GM18873 (cell line): ENCODE results near the gene ROBO1.

ENCODE experiments used
- ATAC-seq: cut with Tn5 transposase; IDR thresholded peaks from one replicate; pipeline ENCODE4 v1.9.1; 2021; ENCODE audit warnings: mild to moderate bottlenecking, moderate library complexity, moderate number of reproducible peaks; ENCODE audit not compliant: unreplicated experiment, low FRiP score

ROBO1 gene

DNA sequence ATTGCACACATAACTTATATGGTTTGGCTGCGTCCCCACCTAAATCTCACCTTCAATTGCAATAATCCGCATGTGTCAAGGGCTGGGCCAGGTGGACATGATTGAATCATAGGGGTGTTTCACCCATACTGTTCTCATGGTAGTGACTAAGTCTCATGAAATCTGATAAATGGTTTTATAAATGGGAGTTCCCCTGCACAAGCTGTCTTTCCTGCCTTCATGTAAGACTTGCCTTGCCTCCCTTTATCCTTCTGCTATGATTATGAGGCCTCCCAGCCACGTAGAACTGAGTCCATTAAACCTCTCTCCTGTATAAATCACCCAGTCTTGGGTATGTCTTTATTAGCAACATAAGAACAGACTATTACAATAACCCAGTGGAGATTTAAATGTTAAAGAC lies 653.9 kb downstream of the ROBO1 start:
- no peak for ATAC-seq

DNA sequence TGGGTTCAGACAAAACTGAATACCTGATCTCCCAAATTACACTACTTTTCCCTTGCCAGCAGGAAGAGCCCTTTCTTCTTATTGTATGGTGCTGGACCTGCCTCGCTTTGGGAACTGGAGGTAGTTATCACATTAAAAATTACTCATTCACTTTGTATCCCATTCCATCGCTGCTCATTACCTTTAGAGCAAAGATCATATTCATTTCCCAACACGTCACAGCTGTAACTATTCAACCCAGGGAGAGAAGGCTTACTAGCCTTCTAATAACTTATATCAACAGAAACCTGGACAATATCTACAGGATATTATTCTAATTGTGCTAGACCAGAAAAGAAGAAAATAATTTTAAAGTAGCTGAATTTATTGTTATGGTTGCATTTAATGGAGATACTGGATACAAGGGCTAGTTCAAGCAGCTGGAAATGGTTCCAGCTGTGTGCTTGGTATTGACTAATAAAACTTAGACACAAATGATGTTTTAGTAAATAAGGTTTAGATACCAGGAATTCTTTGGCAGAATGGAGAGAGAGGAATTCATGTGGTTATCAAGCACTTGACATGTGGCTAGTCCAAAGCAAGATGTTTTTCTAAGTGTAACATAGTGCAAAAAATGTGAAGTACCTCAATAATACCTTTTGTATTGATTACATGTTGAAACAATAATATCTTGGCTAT lies 656.3 kb downstream of the ROBO1 start:
- ATAC-seq: no peak

DNA sequence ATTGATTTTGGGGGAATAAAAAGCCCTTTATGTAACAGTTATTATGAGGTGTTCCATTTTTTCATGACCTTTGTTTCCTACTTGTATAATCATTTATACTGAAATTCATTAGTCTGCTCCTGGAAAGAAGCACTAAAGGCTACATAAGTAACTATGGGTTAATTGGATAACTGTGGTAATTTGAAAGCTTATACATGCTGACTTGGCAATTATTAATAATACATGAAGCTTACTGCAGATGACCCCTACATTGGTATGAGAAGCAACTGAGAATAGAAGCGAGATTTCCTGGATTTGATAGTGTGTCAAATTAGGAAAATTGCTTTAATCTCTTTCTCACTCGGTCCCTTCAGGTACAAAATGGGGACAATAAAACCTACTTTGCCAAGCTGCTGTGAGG lies 658.0 kb downstream of the ROBO1 start:
- ATAC-seq: no peak

- ATAC-seq: no peak
Observed at GRCh38 chr3:79103307-79103706, 664.5 kb downstream of the ROBO1 start.

GRCh38 chr3:79097964-79098660 lies 669.7 kb downstream of the ROBO1 start:
- no peak for ATAC-seq

- ATAC-seq: no peak
Observed at GRCh38 chr3:79094654-79095053, 673.1 kb downstream of the ROBO1 start.

DNA sequence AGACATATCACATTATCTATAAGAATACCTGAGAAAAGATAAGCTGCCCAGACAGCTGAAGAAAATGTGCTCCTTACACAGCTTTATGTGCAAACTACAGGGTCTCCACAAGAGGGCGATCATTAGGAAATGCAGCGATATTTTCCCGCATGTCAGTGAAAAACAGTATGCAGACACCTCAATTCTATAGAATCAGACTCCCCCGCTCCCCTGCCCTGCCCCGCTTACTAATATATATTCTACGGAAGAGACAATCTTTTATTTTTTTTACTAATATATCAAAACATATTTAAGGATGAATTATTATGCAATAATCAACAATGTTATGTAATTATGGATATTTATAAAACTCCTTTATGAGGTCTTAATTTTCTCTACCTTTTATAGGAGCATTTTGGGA lies 681.3 kb downstream of the ROBO1 start:
- ATAC-seq: peak; percentile 81

DNA sequence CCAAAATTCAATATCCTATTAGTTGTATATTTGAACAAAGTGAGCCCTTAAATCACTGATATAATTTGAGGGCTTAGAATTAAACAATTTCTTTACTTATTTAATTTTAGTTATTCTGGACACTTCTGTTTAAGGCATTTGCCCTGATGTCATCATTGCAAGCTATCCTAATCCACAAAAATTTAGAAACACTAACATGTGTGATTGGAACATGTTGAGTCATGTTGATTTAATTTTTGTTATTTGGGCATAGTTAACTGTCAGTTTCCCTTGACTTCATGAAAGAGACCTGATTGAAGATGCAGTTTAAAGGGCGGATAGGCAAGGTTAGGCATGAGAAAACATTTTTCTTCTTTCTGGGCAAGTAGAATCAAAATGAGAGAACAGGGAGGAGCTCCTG lies 682.6 kb downstream of the ROBO1 start:
- no peak for ATAC-seq

GRCh38 chr3:79081335-79081734 lies 686.5 kb downstream of the ROBO1 start:
- no peak for ATAC-seq

DNA sequence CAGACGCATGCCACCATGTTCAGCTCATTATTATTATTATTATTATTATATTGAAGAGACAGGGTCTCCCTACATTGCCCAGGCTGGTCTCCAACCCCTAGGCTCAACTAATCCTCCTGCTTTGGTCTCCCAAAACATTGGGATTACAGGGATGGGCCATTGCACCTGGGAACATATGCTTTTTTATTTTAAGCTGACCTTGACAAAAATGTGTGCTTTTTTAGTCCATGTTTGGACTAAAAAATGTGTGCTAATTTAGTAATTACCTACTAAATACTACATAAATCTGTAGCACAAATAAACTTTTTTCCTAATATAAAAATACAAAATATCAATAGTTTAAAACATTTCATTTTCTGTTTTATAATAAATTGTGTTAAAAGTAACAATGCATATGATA lies 693.2 kb downstream of the ROBO1 start:
- no peak for ATAC-seq

DNA sequence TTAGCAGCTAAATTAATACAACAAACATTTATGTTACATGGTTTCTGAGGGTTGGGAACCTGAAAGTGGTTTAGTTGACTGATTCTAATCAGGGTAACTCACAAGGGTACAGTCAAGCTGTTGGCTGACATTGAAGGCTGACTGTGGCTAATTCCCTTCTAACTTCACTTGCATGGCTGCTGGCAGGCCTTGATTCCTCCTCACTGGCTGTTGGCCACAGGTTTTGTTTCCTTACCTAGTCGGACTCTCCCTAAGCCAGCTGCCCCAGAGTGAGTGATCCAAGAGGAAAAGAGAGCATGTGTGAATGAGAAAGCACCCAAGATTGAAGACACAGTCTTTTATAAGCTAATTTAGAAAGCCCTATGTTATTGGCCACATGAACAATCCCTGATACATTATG lies 700.1 kb downstream of the ROBO1 start:
- ATAC-seq: no peak

DNA sequence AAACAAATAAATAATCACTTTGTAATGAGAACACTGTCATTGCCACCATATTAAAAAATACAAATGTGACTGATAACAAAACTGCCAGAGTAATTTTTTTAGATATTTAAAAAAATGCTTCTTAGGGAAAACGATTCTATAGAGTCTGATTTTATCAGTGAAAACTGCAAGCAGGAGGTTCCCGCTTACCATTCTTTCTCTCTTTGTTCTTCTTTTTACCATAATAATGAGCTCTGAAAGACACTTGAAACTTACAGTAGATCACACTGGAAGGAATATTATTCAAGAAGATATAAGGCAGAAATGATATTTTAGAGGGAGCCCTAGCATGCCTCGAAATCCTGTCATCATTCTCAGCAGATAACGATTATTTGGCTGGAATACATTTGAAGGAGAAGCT lies 701.3 kb downstream of the ROBO1 start:
- no peak for ATAC-seq

DNA sequence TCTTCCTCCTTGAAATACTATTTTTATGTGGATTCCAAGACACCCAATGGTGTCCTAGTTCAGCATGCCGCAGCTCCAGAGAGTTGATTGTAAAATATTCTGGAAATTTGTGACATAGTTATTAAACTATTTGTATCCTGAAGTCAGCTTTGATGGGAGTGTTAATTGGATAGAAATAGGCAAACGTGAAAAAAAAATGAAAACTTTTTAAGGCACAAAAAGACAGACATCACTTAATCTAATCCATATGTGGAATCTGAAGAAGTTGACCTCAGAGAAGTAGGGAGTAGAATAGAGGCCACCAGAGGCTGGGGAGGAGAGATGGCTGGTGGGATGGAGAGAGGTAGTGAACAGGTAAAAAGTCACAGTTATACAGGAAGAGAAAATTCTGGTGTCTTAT lies 704.2 kb downstream of the ROBO1 start:
- no peak for ATAC-seq

DNA sequence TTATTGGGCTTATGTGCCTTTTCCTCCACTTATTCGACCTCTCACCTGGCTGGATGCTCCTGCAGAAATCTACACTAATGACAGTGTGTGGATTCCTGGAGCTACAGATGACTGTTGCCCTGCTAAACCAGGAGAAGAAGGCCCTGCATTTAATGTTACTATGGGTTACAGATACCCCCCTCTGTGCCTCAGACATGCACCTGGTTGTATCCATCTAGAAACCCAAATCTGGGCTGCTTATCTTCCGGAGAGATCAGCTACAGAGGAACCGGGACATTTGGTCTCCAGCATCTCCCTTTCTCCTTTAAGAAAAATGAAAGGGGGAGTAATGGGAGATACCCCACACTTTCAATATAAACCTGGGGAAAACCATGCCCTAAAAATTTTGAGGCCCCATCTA lies 710.0 kb downstream of the ROBO1 start:
- ATAC-seq: no peak

GRCh38 chr3:79056498-79056897 lies 711.3 kb downstream of the ROBO1 start:
- ATAC-seq: no peak

- ATAC-seq: no peak
Observed at GRCh38 chr3:79052054-79052681, 715.6 kb downstream of the ROBO1 start.

DNA sequence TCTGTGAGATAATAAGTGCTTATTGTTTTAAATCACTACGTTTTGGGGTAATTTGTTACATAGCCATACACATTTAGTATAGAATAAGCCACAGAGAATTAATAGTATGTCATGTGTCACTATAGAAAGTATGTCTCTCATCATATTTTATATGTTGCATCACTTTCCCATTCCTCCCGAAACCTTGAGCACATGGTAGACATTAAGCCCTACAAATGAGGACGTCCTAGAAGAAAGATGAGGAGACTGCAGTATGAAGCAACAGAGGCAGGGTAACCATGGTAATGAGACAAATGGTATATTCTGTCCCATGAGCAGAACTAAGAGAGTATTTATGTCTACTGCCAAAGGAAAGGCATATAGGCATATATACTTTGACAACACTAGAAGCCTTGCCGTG lies 720.2 kb downstream of the ROBO1 start:
- no peak for ATAC-seq

- no peak for ATAC-seq
Observed at GRCh38 chr3:79041621-79042020, 726.2 kb downstream of the ROBO1 start.

DNA sequence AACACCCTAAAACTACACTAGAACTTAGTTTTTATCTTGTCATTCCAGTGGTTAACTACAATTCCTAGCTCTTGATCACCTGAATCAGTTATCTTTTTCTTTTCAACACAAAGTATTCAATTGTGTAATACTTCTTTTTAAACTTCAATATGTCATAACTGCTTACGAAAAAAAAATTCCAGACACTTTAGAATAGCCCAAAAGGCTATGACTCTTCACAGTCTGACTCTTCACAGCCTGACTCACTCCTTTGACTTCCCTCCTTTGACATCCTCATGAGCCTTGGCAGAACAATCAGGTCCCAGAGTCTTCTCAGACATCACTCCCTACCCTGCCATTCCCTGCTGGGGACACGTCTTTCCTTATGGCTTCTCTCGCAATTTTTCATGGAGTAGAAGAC lies 727.1 kb downstream of the ROBO1 start:
- no peak for ATAC-seq

DNA sequence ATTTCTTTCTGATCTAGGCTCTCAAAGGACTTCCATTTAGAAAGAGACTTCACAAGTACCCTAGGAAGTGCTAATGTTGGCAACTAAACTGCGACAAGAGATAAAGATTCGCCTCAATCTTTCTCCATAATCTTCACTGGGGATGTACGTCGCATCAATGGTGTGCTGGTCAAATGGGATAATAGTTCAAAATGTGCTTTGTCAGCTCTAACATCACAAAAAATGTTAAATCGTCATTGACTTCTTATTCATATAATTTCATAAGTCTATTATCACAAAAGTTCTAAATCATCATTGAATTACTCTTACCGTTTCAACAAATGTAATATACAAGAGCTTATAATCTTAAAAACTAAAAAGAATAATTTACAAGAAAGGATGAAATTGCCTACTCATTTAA lies 727.7 kb downstream of the ROBO1 start:
- ATAC-seq: no peak

DNA sequence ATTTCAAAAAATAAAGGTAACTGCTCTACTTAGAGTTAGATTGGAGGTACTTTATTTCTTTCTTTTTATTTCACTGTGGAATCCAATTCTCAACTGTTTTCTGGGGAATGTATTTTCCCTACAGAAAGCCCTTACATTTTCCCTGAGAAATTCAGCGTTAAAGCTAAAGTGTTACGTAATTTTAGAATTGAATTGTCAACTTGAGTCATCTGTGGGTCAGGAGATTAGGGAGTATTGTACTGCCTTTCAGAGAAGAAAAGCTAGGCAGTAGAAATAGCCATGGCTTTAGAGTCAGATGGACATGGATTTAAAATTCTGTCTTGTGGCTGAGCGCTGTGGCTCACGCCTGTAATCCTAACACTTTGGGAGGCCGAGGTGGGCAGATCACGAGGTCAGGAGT lies 728.6 kb downstream of the ROBO1 start:
- no peak for ATAC-seq

- no peak for ATAC-seq
Observed at GRCh38 chr3:79038636-79039035, 729.2 kb downstream of the ROBO1 start.
